HepG2 (cell line): ENCODE measurements around the gene S100P. TPM values are rescaled to one million over a fixed set of nuclear protein-coding genes. Genes with fewer than 3 reads are reported as not detected.

Experiments used
- CHD4 ChIP-seq: fragments of 200-600 bp; sonication (generic); IDR thresholded peaks from 2 replicates; pipeline ENCODE4 v1.7.0; 2017; ENCODE audit warnings: mild to moderate bottlenecking, low read length, borderline replicate concordance
- JARID2 ChIP-seq: sonication (generic); formaldehyde crosslinking; IDR thresholded peaks from 2 replicates; pipeline ENCODE4 v1.8.1; 2023; ENCODE audit warnings: missing genetic modification reagents, inconsistent platforms; ENCODE audit not compliant: insufficient replicate concordance
- MLLT10 ChIP-seq: sonication (generic); formaldehyde crosslinking; IDR thresholded peaks from 2 replicates; pipeline ENCODE4 v1.4.0; 2020; ENCODE audit warnings: missing genetic modification reagents
- MXI1 ChIP-seq: IDR thresholded peaks from 3 replicates; pipeline ENCODE4 v1.6.1; 2012; ENCODE audit warnings: low read depth, low read length, inconsistent platforms, borderline replicate concordance
- NFATC3 ChIP-seq: sonication (generic); formaldehyde crosslinking; IDR thresholded peaks from 2 replicates; pipeline ENCODE4 v1.5.1; 2020; ENCODE audit warnings: mild to moderate bottlenecking, missing genetic modification reagents
- RBFOX2 ChIP-seq: fragments of 200-400 bp; formaldehyde crosslinking; IDR thresholded peaks from 2 replicates; pipeline ENCODE4 v1.6.1; 2017; ENCODE audit warnings: low read depth, mild to moderate bottlenecking, low read length
- ZBTB8A ChIP-seq: sonication (generic); formaldehyde crosslinking; IDR thresholded peaks from 2 replicates; pipeline ENCODE4 v1.4.0; 2020; ENCODE audit warnings: mild to moderate bottlenecking, low read depth, missing genetic modification reagents, borderline replicate concordance
- ZNF549 ChIP-seq: sonication (generic); formaldehyde crosslinking; IDR thresholded peaks from 2 replicates; pipeline ENCODE4 v1.5.0; 2020; ENCODE audit warnings: missing genetic modification reagents
- polyA plus RNA-seq, 8 experiments: library from polyadenylated mRNA; depleted of rRNA in 3 of 8; stranded (reverse) in 7 of 8; unstranded in 1 of 8; fragments of >200 nt; fragmentation: Illumina TruSeq in 4 of 8; extraction: Trizol in 4 of 8; gene quantifications; 2 replicates each; pipeline versions ENCODE4 v1.2.1 to v1.2.3, GENCODE V29; 2011 to 2016; ENCODE audit warnings: low read depth in 4 of 8, missing spikeins in 1 of 8, mixed read lengths in 1 of 8; ENCODE audit not compliant: insufficient read depth in 1 of 8
- total RNA-seq, 5 experiments: library from RNA; depleted of rRNA; stranded (reverse); fragments of >200 nt; fragmentation: Illumina TruSeq; extraction: Trizol; gene quantifications; 2 replicates each; pipeline ENCODE4 v1.2.3, GENCODE V29; 2016; ENCODE audit warnings: low read depth in 1 of 5
- TF ChIP-seq, protein P1 (sequence below), 2 experiments: fragments of 450-650 bp in 1 of 2; sonication (generic) in 1 of 2; formaldehyde crosslinking in 1 of 2; IDR thresholded peaks; 2 replicates each; pipeline versions ENCODE4 v1.6.1 to v1.8.0; 2016 to 2022; ENCODE audit warnings: antibody characterized with exemption in 1 of 2, mild to moderate bottlenecking in 1 of 2, missing genetic modification reagents in 1 of 2
- TF ChIP-seq, protein P2 (sequence below): sonication (generic); formaldehyde crosslinking; IDR thresholded peaks from 2 replicates; pipeline ENCODE4 v1.4.0; 2020; ENCODE audit warnings: missing genetic modification reagents, mild to moderate bottlenecking, borderline replicate concordance

S100P gene
- total and polyA plus RNA-seq, 2 of the 13 experiments (the other 11 are each of a cell fraction or from before 2014, with no cell fraction given): 278 to 1,649 TPM

DNA sequence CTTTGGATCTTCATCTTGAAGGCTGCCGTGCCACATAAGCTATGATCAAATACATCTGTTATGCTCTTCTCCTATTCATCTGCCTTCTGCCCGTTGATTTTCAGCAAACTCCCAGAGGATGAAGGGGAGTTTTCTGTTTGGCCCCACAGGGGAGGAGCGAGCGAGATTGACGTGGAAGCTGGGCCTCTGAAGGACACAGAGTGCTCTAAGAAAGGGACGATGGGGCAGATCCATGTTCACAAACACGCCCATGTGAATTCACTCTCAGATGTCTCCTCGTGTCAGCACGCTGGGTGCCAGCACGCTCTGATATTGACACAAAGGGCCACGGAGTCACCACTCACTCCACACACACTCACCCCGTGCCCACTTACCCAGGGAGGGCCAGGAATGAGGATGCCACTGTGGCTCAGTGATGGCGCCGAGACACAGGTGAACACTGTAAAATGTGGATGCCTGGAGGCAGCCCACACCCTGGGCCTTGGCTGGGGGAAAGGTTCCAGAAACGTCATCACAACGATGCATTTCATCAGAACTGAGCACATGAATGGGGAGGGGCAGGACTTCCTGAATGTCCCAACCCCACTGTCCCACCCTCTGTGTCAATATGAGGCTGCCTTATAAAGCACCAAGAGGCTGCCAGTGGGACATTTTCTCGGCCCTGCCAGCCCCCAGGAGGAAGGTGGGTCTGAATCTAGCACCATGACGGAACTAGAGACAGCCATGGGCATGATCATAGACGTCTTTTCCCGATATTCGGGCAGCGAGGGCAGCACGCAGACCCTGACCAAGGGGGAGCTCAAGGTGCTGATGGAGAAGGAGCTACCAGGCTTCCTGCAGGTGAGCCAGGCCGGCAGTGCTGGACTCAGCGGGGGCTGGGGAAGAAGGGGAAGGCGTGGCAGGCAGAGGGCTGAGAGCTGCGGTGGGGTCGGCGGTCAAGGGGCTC lies at the start of gene S100P (continued):
- TF ChIP-seq, protein P1, sequence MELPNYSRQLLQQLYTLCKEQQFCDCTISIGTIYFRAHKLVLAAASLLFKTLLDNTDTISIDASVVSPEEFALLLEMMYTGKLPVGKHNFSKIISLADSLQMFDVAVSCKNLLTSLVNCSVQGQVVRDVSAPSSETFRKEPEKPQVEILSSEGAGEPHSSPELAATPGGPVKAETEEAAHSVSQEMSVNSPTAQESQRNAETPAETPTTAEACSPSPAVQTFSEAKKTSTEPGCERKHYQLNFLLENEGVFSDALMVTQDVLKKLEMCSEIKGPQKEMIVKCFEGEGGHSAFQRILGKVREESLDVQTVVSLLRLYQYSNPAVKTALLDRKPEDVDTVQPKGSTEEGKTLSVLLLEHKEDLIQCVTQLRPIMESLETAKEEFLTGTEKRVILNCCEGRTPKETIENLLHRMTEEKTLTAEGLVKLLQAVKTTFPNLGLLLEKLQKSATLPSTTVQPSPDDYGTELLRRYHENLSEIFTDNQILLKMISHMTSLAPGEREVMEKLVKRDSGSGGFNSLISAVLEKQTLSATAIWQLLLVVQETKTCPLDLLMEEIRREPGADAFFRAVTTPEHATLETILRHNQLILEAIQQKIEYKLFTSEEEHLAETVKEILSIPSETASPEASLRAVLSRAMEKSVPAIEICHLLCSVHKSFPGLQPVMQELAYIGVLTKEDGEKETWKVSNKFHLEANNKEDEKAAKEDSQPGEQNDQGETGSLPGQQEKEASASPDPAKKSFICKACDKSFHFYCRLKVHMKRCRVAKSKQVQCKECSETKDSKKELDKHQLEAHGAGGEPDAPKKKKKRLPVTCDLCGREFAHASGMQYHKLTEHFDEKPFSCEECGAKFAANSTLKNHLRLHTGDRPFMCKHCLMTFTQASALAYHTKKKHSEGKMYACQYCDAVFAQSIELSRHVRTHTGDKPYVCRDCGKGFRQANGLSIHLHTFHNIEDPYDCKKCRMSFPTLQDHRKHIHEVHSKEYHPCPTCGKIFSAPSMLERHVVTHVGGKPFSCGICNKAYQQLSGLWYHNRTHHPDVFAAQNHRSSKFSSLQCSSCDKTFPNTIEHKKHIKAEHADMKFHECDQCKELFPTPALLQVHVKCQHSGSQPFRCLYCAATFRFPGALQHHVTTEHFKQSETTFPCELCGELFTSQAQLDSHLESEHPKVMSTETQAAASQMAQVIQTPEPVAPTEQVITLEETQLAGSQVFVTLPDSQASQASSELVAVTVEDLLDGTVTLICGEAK (IDR thresholded peaks at IDR 0.05): no peak
- TF ChIP-seq, protein P1 (CRISPR knock-in tag; IDR thresholded peaks at IDR 0.05): peak; percentile 53; the same call in 1 of the 2 replicates
- TF ChIP-seq, protein P2, sequence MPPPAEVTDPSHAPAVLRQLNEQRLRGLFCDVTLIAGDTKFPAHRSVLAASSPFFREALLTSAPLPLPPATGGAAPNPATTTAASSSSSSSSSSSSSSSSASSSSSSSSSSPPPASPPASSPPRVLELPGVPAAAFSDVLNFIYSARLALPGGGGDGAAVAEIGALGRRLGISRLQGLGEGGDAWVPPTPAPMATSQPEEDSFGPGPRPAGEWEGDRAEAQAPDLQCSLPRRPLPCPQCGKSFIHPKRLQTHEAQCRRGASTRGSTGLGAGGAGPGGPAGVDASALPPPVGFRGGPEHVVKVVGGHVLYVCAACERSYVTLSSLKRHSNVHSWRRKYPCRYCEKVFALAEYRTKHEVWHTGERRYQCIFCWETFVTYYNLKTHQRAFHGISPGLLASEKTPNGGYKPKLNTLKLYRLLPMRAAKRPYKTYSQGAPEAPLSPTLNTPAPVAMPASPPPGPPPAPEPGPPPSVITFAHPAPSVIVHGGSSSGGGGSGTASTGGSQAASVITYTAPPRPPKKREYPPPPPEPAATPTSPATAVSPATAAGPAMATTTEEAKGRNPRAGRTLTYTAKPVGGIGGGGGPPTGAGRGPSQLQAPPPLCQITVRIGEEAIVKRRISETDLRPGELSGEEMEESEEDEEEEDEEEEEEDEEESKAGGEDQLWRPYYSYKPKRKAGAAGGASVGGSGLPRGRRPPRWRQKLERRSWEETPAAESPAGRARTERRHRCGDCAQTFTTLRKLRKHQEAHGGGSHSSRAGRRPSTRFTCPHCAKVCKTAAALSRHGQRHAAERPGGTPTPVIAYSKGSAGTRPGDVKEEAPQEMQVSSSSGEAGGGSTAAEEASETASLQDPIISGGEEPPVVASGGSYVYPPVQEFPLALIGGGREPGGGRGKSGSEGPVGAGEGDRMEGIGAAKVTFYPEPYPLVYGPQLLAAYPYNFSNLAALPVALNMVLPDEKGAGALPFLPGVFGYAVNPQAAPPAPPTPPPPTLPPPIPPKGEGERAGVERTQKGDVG (CRISPR knock-in tag): no peak
- no peak for TF ChIP-seq ZNF549 (CRISPR knock-in tag)
- TF ChIP-seq NFATC3 (CRISPR knock-in tag): peak; percentile 78; the same call in 1 of the 2 replicates
- TF ChIP-seq ZBTB8A (CRISPR knock-in tag): no peak; the same call in 1 of the 2 replicates
- TF ChIP-seq RBFOX2: peak; percentile 61
- TF ChIP-seq JARID2: no peak
- TF ChIP-seq CHD4: no peak
- no peak for TF ChIP-seq MLLT10 (CRISPR knock-in tag)
- peak; percentile 78; the same call in 2 of the 3 replicates for TF ChIP-seq MXI1
